ENCODE measurements around the gene LRRC30.

DNA sequence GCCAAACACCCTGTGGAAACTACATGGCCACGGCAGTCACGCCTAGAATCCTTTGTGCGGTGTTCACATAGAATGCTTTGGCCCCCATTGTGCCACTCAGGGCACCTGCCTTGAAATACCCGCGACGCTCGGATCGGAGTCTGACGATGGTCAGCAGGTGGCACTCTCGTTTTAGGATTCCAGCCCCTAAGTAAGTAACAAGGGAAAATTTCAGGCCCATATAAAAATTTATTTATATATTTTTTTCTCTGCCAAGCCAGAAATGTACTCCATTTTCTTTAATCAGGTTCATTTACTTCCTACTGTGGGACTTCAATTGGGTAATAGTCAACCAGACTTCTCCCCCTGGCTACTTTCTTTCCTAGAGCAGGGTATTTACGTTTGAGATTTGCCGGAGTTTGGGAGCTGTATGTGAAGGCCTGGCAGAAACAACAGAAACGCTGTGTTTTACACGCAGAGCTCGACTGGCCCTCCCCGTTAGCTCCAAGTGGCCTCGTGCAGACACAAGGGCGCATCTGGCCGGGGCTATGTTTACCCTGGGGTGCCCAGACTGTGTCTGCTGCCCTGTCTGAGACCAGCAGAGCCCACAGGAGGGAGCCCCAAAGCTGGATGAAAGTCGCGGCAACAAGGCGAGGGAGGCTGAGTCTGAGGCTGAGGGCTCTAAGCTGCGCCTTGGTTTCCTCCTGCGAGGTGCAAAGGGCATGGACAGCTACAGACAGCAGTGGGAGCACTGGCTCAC lies 41.6 kb downstream of the LRRC30 start:
- TF ChIP-seq, protein P1, sequence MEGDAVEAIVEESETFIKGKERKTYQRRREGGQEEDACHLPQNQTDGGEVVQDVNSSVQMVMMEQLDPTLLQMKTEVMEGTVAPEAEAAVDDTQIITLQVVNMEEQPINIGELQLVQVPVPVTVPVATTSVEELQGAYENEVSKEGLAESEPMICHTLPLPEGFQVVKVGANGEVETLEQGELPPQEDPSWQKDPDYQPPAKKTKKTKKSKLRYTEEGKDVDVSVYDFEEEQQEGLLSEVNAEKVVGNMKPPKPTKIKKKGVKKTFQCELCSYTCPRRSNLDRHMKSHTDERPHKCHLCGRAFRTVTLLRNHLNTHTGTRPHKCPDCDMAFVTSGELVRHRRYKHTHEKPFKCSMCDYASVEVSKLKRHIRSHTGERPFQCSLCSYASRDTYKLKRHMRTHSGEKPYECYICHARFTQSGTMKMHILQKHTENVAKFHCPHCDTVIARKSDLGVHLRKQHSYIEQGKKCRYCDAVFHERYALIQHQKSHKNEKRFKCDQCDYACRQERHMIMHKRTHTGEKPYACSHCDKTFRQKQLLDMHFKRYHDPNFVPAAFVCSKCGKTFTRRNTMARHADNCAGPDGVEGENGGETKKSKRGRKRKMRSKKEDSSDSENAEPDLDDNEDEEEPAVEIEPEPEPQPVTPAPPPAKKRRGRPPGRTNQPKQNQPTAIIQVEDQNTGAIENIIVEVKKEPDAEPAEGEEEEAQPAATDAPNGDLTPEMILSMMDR (conservative IDR thresholded peaks at IDR 0.05; ENCODE audit: low read length), result 0 out of 2 replicates have a peak, but pooled peaks have one; percentile 23
- TF ChIP-seq EZH2phosphoT487 (IDR thresholded peaks at IDR 0.05; ENCODE audit: borderline replicate concordance, low read depth, low read length), result no peak

All from OCI-LY7 (cell line).